Occipital lobe (tissue), 3 donors: Measurements from ENCODE around the gene NYAP1. TPM values are rescaled to one million over a fixed set of nuclear protein-coding genes. Genes with fewer than 3 reads are reported as not detected.

Experiments used
- DNase-seq: peaks from one replicate; lab custom pipeline; 2025; lab: John Stamatoyannopoulos, UW
- small RNA-seq: library from RNA; depleted of rRNA; stranded (forward); fragments of <200 nt; gene quantifications from one replicate; pipeline ENCODE3, GENCODE V24; 2014
- total RNA-seq: library from RNA; depleted of rRNA; stranded (reverse); fragments of >200 nt; gene quantifications from one replicate; pipeline ENCODE4 v1.2.3, GENCODE V29; 2014

The NYAP1 gene
- total RNA-seq, 1 donor from 2014 or later, result 47.9 TPM

DNA sequence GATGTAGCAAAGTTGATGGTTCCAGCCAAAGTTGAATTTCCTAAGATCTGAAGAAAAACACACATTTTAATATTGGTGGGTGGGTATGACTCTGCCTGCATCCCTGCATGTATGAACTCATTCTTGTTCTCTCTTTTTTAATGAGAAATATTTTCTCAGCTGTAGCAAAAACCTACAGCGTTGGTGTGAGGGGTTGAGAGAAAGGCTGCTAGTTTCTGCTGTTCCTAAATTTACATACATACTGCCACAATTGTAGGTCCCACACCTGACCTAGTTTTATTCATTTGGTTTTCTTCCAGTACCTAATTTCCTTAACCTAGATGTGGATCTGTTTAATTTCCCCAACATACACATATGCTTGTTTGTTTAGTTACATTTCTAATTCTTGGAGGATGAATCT, 59.9 kb downstream of the NYAP1 start:
- DNase-seq, result no peak

GRCh38 chr7:100544386-100544785, 60.7 kb downstream of the NYAP1 start:
- no peak for DNase-seq

Small RNA genes lying within 50 kb of the gene (small RNA-seq; reads per million reads assigned to genes)
- gene RN7SL416P, result not detected

Other genes with a start within 250 kb of the NYAP1 start
- not detected for gene SPDYE3, start 176.2 kb upstream of the NYAP1 start, total RNA-seq
- gene PILRB, start 125.8 kb upstream of the NYAP1 start, total RNA-seq, result 9.5 TPM
- 1.1 TPM for gene PILRA, start 110.4 kb upstream of the NYAP1 start, total RNA-seq
- gene ZCWPW1, start 55.2 kb upstream of the NYAP1 start, total RNA-seq, result 4.2 TPM
- 25.3 TPM for gene MEPCE, start 54.1 kb upstream of the NYAP1 start, total RNA-seq
- 5.1 TPM for gene PPP1R35, start 47.4 kb upstream of the NYAP1 start, total RNA-seq
- not detected for gene SPACDR, start 19.7 kb upstream of the NYAP1 start, total RNA-seq
- 9.7 TPM for gene TSC22D4, start 4.7 kb upstream of the NYAP1 start, total RNA-seq
- 2.0 TPM for gene AGFG2, start 55.3 kb downstream of the NYAP1 start, total RNA-seq
- not detected for gene SAP25, start 90.0 kb downstream of the NYAP1 start, total RNA-seq
- 6.4 TPM for gene LRCH4, start 102.2 kb downstream of the NYAP1 start, total RNA-seq
- 0.16 TPM for gene FBXO24, start 102.4 kb downstream of the NYAP1 start, total RNA-seq
- 4.2 TPM for gene PCOLCE, start 118.4 kb downstream of the NYAP1 start, total RNA-seq
- 12.2 TPM for gene MOSPD3, start 128.6 kb downstream of the NYAP1 start, total RNA-seq
- gene TFR2, start 157.6 kb downstream of the NYAP1 start, total RNA-seq, result 5.3 TPM
- gene ACTL6B, start 172.5 kb downstream of the NYAP1 start, total RNA-seq, result 109 TPM
- gene GNB2, start 189.8 kb downstream of the NYAP1 start, total RNA-seq, result 57.7 TPM
- gene GIGYF1, start 210.3 kb downstream of the NYAP1 start, total RNA-seq, result 15.4 TPM
- gene POP7, start 222.2 kb downstream of the NYAP1 start, total RNA-seq, result 41.5 TPM
- gene EPO, start 236.5 kb downstream of the NYAP1 start, total RNA-seq, result not detected
- gene ZAN, start 249.7 kb downstream of the NYAP1 start, total RNA-seq, result not detected